Coronary artery (tissue), 2 donors: ENCODE data around the gene CFTR.

Experiments
- DNase-seq: peaks from one replicate; pipeline ENCODE4 v3.0.0-alpha.2; 2017; ENCODE audit warnings: low spot score
- H3K27ac ChIP-seq, 2 donors: fragments of 200-600 bp; sonication (generic); one replicate each; pipeline ENCODE4 v1.5.1; 2016 to 2019
- H3K4me3 ChIP-seq: fragments of 200-600 bp; sonication (generic); 2 replicates; pipeline ENCODE4 v1.5.1; 2016; ENCODE audit warnings: mild to moderate bottlenecking, moderate library complexity
- CTCF ChIP-seq: fragments of 200-600 bp; sonication (generic); IDR thresholded peaks from one replicate; pipeline ENCODE4 v1.5.1; 2019; ENCODE audit warnings: antibody characterized with exemption

The CFTR gene

GRCh38 chr7:117648203-117648866 is 168.5 kb downstream of the CFTR start:
- DNase-seq: no peak
- no peak for TF ChIP-seq CTCF
- Histone ChIP-seq H3K27ac (no peak overlapping the region), H3K4me3 (no peak overlapping the region)

GRCh38 chr7:117652943-117653680 is 173.3 kb downstream of the CFTR start:
- no peak for DNase-seq
- Histone ChIP-seq H3K4me3 (no peak overlapping the region), H3K27ac (no peak overlapping the region)
- no peak for TF ChIP-seq CTCF

GRCh38 chr7:117654780-117655179 is 175.0 kb downstream of the CFTR start:
- no peak for DNase-seq
- H3K4me3 ChIP-seq: no peak overlapping the region
- no peak overlapping the region for H3K27ac ChIP-seq
- TF ChIP-seq CTCF: no peak

- DNase-seq: no peak
- H3K27ac ChIP-seq: no peak overlapping the region
- TF ChIP-seq CTCF: no peak
- no peak overlapping the region for H3K4me3 ChIP-seq
Measured at GRCh38 chr7:117656806-117657205, 177.0 kb downstream of the CFTR start.

- H3K27ac ChIP-seq: peak overlapping the region in 1 of 2 donors; percentile 8
- no peak for DNase-seq
- no peak overlapping the region for H3K4me3 ChIP-seq
- no peak for TF ChIP-seq CTCF
Measured at GRCh38 chr7:117659531-117660011, 179.7 kb downstream of the CFTR start.

- DNase-seq: no peak
- no peak overlapping the region for H3K27ac ChIP-seq
- TF ChIP-seq CTCF: no peak
- no peak overlapping the region for H3K4me3 ChIP-seq
Measured at GRCh38 chr7:117661328-117661727, 181.5 kb downstream of the CFTR start.

GRCh38 chr7:117664047-117664446 is 184.2 kb downstream of the CFTR start:
- Histone ChIP-seq H3K4me3 (no peak overlapping the region), H3K27ac (no peak overlapping the region)
- no peak for DNase-seq
- no peak for TF ChIP-seq CTCF
